ENCODE measurements around the gene EXOC2. TPM values are rescaled to one million over a fixed set of nuclear protein-coding genes. Genes with fewer than 3 reads are reported as not detected.
"Not testable (repeated sequence)": the region's sequence is repeated elsewhere in the genome, so short reads cannot be mapped to it uniquely, and the experiment has no call there.

The EXOC2 gene
- total RNA-seq, 1 donor from 2014 or later: 29.2 TPM

DNA sequence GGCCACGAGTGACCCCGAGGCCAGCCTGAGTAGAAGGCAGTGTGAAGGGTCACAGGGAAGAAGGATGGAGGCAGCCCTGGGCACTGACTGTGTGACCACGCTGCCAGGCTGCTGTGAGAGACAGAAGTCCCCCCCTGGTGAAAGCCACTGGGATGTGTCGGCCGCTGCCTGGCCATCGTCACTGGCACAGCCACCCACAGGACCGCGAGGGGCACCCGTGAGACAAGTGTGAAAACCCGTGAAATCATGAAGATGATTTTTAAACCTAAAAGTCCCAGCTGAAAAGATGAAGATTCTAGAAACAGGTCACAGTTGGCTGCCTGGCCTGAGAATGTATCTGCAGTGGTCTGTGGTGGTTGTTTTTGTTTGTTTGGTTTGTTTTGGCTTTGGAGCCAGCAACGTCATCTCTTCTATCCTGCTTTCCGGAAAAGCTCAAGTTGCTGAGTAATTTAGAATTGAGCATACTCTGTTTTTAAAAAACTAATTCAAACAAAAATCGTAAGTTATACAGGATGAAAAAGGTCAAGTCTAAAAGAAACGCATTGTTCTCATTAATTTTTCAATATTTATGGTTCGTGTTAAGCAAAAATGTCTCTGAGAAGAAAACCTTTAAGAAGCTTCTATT, 130.8 kb downstream of the EXOC2 start:
- FAIRE-seq: no peak
- H3K36me3 ChIP-seq (ENCODE audit: control insufficient read depth, insufficient read depth, low read length): peaks cover 14% of the 10 kb centered on the region
- DNase-seq (ENCODE audit: low read depth): no peak

DNA sequence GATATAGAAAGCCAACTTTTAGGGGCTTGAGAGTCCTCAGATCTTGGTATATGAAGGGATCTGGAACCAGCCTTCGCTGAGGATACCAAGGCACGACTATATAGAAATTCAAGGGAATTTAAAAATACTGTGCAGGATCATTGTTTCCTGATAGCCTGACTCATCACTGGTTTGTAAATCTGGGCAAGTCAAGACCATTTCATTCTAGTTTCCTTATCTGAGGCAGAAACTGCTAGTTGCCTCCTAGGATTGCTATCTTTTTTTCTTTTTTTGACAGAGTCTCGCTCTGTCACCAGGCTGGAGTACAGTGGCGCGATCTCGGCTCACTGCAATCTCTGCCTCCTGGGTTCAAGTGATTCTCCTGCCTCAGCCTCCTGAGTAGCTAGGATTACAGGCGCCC, 131.6 kb downstream of the EXOC2 start:
- H3K4me3 ChIP-seq (ENCODE audit: low read depth, low read length); H3K27me3 ChIP-seq (ENCODE audit: control insufficient read depth, insufficient read depth, low read length); FAIRE-seq: not testable (repeated sequence)
- peak; percentile 76 for DNase-seq (ENCODE audit: low read depth)
- peaks cover 14% of the 10 kb centered on the region for H3K36me3 ChIP-seq (ENCODE audit: control insufficient read depth, insufficient read depth, low read length)

More for the DNA sequence above, 130.8 kb downstream of the EXOC2 start:
- H3K27me3 ChIP-seq (ENCODE audit: control insufficient read depth, insufficient read depth, low read length): no peaks in the 10 kb centered on the region
- no peak overlapping the region for H3K4me3 ChIP-seq (ENCODE audit: low read depth, low read length)
- TF ChIP-seq CTCF (IDR thresholded peaks at IDR 0.05; ENCODE audit: insufficient read depth, low read length, severe bottlenecking): no peak

- no peak for FAIRE-seq
- DNase-seq (ENCODE audit: low read depth): no peak
- Histone ChIP-seq H3K27me3 (ENCODE audit: control insufficient read depth, insufficient read depth, low read length) (no peaks in the 10 kb centered on the region), H3K36me3 (ENCODE audit: control insufficient read depth, insufficient read depth, low read length) (peaks cover 17% of the 10 kb centered on the region), H3K4me3 (ENCODE audit: low read depth, low read length) (no peak overlapping the region)
- no peak for TF ChIP-seq CTCF (IDR thresholded peaks at IDR 0.05; ENCODE audit: insufficient read depth, low read length, severe bottlenecking)
These were observed 134.0 kb downstream of the EXOC2 start for GRCh38 chr6:558959-559358.

GRCh38 chr6:558089-558488, 134.8 kb downstream of the EXOC2 start:
- Histone ChIP-seq H3K36me3 (ENCODE audit: control insufficient read depth, insufficient read depth, low read length) (peaks cover 16% of the 10 kb centered on the region), H3K4me3 (ENCODE audit: low read depth, low read length) (no peak overlapping the region), H3K27me3 (ENCODE audit: control insufficient read depth, insufficient read depth, low read length) (no peaks in the 10 kb centered on the region)
- DNase-seq (ENCODE audit: low read depth): no peak
- no peak for FAIRE-seq
- no peak for TF ChIP-seq CTCF (IDR thresholded peaks at IDR 0.05; ENCODE audit: insufficient read depth, low read length, severe bottlenecking)

- peaks cover 12% of the 10 kb centered on the region for H3K36me3 ChIP-seq (ENCODE audit: control insufficient read depth, insufficient read depth, low read length)
- H3K27me3 ChIP-seq (ENCODE audit: control insufficient read depth, insufficient read depth, low read length): no peaks in the 10 kb centered on the region
- FAIRE-seq: no peak
- DNase-seq (ENCODE audit: low read depth): no peak
- TF ChIP-seq CTCF (IDR thresholded peaks at IDR 0.05; ENCODE audit: insufficient read depth, low read length, severe bottlenecking): no peak
- H3K4me3 ChIP-seq (ENCODE audit: low read depth, low read length): no peak overlapping the region
These were observed 141.0 kb downstream of the EXOC2 start for GRCh38 chr6:551829-552350.

DNA sequence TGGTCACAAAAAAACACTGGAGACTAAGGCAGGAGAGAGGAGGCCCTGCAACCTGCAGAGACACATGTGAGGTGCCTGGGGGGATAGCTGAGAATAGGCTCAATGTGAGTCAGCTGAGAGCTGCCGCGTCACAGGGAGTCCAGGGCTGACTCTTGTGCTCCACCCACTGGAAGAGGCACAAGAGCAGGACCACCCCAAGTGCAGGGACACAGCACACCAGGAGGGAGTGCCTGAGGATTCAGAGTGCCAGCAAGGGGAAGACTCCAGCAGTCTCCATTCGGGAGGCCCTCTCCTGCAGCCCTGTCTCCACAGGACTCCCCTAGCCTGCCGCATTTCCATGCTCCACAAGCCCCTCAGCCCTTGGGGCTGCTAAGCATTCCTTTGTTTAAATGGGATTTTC, 141.5 kb downstream of the EXOC2 start:
- TF ChIP-seq CTCF (IDR thresholded peaks at IDR 0.05; ENCODE audit: insufficient read depth, low read length, severe bottlenecking): peak; percentile 33
- no peak overlapping the region for H3K4me3 ChIP-seq (ENCODE audit: low read depth, low read length)

More for the DNA sequence above, 141.5 kb downstream of the EXOC2 start:
- no peaks in the 10 kb centered on the region for H3K27me3 ChIP-seq (ENCODE audit: control insufficient read depth, insufficient read depth, low read length)
- H3K36me3 ChIP-seq (ENCODE audit: control insufficient read depth, insufficient read depth, low read length): peaks cover 12% of the 10 kb centered on the region
- FAIRE-seq: no peak
- DNase-seq (ENCODE audit: low read depth): peak; percentile 79
